SIG-M5 treated with dmso at 0.1 percent for 504 hours (cell line): ENCODE measurements around the gene CELF3.
"Not testable (repeated sequence)": the region's sequence is repeated elsewhere in the genome, so short reads cannot be mapped to it uniquely, and the experiment has no call there.

Source experiments
- DNase-seq: peaks from one replicate; lab custom pipeline; 2025; ENCODE audit not compliant: unreplicated experiment; lab: John Stamatoyannopoulos, UW

The CELF3 gene

DNA sequence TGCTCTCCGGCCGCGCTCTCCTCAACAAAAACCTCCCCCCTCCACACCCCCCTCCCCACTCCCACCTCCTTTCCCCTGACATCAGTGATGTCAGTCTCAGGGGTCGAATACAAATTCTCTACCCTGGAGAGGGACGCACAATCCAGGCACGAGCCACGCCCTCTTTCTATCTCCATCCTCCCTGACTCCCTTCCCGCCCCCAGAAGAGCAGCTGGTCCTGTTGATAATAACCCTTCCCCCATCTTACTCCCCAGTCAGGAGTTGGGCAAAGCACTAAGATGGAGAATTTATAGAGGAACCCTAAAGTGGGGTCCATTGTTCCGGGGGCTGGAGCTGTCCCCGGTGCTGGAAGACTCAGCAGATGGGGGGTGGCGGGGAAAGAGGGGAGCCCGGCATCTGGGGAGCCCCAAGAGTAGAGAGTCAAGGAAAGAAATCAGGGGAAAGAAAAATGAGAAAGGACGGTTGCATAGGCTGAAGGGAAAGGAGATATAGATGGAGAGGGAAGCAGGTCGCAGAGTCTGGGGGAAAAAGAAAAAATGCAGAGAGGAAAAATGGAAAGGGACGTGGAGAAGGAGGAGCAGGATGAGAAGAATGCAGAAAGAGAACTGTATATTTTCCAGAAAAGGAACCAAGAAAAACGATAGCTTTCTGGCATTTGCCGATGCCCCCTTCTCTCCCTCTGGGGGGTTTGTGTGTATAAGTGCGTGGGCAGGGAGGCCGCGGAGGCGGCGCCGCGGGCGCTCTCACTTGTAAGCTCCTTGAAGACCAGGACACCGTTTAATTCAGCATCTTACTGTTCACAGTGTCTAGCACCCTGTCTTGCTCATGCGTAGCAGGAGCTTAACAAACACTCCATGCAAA is at the start of gene CELF3:
Gene CELF3, minus strand, starts transcription at position 33 of the 861 bp plus-strand sequence. CDS start 783 bp downstream, outside the sequence.
- DNase-seq = peak; percentile 34

DNA sequence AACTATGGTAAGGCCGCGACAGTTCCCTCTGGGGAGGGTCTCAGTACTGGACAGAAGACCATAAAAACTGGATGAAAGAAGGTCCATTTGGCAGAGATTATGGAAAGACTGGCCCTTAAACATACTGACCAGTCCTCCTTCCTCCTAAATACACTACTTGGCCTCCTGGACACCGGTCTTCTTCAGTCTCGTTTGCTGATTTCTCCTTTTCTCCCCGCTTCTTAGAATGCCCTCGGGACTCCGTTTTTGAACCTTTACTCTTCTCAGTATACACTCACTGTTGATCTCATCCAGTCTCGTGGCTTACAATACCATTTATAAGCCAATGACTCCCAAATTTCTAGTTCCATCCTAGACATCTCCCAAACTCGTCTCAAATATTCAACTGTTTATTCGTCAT is 47.4 kb upstream of the CELF3 start:
- DNase-seq = no peak

DNA sequence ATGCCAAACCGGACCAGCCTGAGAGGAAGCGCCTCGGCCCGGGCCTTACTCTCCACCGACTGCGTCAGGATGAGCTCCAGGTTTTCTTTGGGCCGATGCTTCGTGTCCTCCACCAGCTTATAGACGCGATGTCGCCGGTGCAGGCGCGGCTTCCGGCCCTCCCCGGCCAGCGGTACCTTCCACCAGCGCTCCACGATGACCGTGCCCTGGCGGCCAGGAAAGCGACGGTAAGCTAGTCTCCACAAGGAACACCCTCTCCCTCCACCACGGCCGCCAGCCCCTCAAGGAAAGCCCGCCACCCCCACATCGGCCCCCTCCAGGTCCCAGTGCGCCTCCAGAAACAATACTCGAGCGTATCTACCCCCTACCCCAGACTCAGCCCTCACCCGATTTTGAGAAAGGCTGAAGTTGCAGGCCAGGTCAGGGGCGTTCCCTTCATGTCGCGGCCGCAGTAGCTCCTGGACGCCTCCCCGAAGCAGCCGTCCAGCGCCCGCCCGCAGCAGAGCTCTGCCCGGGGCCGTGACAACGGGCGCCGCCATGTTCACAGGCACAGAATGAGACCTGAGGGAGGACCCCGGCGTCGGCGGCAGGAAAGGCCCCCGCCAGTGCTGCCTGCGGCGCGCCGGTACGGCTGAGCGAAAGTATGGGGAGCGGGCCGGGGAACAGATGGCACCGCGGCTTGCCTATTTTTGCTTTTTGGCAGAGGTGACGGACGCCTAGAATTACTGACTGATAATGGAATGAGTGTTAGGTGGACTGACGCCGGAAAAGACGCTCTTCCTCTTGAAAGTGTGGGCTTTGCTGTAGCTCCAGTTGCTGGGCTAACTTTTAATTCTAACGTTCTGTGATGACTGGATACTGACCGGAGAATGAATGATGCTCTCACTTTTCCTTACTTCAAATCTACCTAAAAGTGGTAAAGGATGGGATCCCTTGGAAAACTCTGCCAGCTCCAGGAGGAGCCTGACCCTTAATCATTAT is 46.6 kb upstream of the CELF3 start, which contains the start of gene MRPL9:
Gene MRPL9, minus strand, starts transcription at position 556 of the 981 bp plus-strand sequence. Its CDS starts 17 bp downstream, at position 539.
- peak; percentile 84 for DNase-seq

DNA sequence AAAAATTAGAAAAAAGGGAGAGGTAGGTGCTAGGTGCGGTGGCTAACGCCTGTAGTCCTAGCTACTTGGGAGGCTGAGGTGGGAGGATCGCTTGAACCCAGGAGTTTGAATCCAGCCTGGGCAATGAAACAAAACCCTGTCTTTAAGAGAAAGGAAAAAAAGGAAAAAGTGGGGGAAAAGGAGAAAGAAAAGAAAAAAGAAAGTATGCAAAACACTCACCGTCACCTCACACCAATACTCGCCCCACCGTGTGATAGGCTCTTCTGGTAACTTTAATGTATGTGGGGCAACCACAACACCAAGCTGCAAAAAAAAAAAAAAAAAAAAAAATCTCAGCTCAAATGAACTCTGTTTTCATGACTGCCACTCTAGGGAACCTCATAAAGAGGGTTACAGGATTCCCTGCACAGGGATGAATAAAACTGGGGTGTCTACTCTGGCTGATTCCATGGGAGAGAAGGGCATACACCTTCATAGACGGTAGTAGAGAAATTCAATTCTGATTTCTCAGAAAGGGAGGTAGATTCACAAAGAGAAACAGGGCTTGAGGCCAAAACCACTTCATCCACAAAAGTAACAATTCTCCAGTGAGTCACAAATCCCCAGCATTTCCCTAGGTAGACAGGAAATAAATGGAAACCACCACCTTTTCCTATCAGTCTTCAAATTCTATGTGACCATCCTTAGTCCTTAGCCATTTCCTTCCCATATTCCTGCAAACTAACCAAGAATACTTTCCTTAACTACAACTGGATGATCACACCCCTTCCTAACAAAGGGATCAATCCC is 44.2 kb upstream of the CELF3 start:
- no peak for DNase-seq

DNA sequence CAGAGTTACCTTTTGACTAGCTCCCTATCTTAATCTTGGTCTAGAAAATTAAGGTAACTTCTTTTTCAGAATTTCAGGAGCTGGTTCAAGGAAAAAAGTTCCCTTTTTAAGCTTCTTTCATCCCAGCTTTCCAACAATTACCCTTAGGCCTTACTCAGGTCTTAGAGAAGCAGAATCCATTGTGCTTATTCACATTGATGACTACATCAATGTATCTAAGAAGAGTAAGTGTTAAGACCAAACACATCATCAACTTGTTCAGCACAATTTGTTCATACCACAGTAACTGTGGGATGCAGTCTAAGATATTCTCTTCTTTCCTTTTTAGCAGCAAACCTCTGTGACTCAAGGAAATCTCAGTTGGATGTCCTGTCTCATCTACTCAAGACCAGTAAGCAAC is 42.6 kb upstream of the CELF3 start:
- no peak for DNase-seq

DNA sequence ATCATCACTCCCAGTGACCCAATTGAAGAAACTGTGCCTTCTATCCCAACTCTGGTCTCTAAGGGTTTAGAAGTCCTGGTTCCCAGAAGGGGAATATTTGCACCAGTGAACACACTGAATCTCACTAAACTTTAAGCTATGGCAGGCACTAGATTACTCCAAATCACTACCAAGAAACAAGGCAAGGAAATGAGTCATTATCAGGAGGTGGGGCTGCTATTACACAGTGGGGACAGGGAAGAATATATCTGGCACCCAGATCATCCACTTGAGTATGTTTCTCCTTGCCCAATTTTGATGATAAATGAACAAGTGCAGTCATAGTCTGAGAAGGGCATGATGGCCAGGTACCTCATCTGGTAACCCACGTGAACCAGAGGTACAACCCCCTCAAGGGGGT is 39.7 kb upstream of the CELF3 start:
- DNase-seq = no peak

DNA sequence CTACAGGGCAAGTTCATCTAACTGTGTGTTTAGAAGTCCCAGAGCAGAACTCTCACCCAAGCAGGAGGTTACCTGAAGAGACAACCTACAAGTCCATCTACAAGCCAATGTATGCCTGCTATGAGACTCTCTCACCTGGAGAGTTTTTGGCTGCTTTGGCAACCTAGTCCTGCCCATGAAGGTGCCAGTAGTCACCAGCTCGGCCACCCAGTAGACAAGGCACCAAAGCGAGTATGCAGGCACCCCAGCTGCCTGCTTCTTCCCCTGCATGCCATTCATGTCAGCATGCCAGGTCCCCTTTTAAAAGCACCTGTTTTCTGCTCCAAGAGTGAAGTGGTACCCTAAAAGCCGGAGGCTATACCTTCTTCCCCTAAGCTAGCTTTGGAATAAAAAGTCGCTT is 24.9 kb upstream of the CELF3 start:
- DNase-seq = no peak

DNA sequence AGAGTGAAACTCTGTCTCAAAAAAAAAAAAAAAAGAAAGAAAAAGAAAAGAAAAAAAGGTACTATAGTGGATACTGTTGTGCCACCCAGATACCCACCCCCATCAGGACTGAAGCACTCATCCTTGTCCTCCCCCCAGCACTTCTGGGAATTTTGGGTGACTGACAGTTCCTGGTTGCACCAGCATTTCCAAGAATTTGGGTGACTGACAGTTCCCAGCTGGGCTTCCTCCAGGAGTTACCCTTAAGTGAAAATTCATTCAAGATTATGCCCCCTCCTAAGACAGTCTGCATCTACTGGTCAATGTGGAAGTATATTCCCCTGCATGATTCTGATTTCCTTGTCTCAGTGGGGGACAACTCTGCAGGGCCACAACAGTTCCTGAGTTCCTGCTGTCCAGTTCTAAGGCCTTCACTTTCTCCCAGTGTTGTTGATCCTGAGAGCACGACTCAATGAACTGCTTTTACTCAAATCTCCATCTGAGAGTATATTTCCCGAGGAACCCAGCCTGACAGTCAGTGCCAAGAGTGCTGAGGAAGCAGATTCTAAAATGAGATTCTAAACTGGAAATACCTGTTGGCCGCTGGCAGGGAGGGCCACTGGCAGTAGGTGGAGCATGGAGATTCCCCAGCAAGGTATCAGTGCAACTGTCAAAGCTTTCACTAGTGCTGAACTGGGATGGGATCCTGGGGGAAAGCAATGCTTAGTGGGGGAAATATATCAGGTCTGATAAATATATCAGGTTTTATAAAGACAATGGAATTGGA is 23.2 kb upstream of the CELF3 start:
- peak; percentile 77 for DNase-seq

DNA sequence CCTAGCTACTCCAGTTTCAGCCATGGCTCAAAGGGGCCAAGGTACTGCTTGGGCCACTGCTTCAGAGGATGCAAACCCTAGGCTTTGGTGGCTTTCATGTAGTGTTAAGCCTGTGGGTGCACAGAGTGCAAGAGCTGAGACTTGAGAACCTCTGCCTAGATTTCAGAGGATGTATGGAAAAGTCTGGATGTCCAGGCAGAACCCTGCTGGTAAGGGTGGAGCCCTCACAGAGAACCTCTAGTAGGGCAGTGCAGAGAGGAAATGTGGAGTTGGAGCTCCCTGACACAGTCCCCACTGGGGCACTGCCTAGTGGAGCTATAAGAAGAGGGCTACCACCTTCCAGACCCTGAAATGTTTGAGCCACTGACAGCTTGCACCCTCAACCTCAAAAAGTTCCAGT is 20.9 kb upstream of the CELF3 start:
- DNase-seq = no peak

DNA sequence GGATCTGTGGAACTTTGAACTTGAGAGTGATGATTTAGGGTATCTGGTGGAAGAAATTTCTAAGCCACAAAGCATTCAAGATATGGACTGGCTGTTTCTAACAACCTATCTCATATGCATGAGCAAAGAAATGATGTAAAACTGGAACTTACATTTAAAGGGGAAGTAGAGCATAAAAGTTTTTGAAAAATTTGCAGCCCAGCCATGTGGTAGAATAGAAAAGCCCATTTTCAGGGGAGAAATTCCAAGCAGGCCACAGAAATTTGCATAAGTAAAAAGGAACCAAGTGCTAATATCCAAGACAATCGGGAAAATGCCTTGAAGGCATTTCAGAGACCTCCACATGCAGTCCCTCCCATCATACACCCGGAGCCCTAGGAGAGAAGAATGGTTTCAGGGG is 20.4 kb upstream of the CELF3 start:
- no peak for DNase-seq

DNA sequence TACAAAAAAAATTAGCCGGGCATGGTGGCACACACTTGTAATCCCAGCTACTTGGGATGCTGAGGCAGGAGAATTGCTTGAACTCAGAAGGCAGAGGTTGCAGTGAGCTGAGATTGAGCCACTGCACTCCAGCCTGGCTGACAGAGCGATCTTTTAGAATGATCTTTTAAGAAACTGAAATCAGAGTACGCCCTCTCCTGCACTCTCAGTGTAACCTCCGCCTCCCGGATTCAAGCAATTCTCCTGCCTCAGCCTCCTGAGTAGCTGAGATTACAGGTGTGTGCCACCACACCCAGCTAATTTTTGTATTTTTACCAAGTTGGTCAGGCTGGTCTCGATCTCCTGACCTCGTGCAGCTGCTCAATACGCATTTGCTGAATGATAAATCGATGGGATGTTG is 17.4 kb upstream of the CELF3 start:
- not testable (repeated sequence) for DNase-seq

DNA sequence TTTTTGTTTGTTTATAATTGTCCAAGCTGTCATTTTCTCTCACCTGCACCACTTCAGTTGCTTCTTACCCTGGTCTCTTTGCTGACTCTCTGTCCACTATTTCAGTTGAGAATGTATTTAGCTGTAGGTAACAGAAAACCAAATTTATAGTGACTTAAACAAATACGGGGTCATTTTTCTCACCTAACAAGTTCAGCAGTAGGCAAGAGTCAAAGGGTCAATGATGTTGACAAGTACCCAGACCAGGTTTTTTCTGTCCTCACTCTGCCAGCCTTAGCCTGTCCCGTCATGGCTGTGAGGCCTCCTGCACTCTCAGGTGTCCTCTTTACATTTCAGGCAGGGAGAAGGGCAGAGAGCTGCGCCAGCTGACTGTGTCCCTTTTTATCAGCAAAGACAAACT is 16.5 kb upstream of the CELF3 start:
- DNase-seq = peak; percentile 72

DNA sequence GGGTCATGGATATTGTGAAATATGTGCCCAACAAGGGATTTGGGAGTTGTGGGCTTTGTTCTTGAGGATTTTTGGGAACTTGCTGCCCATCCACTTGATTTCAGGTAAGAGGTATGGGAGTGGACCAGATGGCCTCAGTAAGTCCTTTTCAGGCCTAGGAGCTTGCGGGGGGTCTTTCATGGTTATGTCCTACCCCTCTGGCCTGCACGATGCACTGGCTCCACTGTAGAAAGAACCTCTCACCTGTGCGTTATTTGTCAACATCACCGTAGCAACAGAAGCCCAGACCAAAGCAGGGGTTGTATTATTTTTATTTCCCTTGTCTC is 13.3 kb upstream of the CELF3 start:
- no peak for DNase-seq

DNA sequence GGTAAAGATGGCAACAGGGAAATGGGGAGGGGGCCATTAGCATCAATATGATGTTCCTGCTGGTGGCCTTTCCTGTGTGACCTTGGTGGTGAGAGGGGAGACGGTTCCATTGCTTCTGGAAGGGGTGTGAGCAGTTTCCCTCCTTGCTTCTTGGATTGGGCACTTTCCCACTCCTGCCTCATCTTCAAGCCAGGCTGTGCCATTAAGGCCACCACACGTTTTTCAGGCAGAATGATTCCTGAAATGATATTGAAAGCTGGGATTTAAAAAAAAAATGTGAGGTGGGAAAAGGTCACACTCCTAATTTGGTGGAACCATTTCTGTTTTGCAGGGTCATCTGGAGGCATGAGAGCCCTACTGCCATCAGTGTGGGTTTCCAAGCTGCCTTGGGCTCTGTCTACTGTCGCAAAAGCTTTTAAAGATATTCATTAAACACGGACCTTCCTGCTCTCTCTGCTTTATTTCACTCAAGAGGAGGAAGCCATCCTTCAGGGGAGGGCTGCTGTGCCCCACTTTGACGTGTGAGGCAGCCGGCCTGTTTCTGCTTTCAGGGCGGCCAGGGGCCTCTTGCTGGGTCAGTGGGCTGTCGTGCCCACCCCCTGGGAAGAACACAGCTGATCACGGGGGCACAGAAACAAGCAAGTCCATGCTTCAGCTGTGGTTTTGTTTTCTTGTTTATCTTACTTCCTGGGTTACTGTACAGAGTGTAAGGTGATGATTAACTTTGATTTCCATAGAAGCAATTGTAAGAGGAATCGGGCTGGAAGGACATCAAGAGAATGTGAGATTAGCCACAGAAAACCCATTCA is 12.8 kb upstream of the CELF3 start:
- no peak for DNase-seq

DNA sequence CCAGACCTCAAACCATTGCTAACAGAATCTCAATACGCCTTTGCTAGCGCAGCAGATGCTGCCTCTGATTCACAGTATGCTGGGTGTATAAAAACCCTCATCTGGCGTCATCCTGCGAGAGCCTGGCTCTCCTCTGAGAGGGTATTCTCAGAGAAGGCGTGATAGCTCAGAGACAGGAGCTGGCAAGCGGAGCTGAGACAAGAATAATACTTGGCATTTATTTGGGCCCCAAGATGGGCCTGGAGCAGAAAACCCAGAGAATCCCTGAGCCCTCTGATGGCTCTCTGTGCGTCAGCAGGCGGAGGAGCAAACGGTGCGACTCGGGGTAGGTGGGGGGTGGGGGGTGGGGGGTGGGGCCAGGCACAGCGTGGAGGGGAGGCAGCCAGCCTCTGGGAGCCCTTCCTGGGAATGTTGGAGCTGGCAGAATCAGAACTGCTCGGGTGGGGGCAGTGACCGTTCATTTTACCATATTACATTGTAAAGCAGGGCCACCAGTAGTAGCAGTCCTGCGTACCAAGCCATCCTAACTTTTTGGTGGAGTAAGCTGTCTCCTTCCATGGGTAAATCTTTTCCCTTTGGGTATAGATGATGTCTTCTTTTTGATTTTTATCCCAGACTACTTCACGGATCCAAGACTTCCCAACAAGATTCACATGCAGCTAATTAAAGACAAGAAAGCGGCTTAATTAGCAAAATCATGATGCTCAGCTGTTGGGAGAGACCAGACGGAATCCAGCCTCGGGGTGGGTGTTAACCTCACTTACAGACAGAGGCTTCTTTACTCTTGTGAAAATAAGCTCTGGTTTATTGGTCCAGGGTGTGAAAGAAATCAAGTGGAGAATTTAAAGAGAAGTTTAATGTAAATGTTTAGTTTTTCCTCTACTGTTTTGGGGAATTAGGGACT is 11.8 kb upstream of the CELF3 start:
- DNase-seq = no peak

DNA sequence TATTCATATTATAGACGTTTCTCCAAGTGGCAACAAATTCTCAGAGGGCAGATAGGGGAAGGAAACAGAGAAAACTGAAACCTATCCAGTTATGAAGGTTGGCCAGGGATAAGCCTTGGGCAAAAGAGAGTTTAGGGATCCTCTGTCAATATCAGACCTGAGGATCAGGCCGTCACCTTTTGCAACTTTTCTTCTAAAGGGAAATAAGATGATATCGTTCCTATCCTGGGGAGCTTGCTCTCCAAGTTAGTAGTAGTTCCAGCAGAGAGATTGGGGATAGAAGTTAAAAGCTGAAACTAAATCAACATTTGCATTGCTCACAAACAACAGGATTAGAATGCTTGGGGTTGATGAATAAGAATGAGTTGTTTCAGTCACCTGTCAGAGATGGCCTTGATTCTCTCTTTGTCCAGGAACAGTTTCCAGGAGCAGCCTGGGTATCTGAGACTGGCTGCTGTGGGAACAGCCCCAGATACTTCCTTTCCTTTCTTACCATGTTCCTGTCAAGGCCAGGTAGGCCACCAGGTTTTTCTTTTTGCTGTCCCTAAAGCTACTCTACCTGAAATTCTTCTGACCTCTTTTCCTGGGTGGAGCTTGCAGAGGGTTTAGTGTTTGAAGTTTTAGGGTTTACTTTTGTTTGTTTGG is 7.2 kb upstream of the CELF3 start:
- DNase-seq = peak; percentile 47

DNA sequence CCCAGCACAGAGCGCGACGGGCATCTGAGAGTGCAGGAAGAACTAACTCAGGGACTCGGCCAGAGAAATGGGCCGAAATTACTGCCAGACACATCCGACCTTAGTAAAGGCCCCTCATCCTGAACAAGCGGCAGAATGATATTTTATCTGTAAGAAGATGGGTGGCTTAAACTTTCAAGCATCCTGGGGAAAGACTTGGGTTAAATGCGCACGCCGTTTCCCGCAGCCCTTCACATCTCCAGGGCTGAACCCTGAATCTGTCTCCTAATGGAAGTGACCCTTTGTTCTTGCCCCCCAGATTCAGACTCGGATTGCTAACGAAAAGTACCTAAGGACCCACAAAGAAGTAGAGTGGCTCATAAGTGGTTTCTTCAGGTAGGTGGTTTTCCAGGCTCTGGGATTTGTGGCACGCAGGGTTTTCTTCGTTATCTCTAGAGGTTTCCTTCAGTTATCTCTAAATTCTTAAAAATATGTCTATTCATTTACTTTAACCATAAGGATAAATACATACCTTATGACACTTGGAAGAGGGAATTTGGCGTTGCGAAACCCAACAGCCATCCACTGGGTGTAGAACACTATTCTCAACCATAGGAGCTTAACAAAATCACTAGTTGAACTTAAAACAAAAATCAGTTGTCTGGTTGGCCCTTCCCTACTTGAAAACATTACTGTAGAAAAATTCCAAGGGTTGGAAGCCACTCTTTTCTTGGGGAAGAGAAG is 5.3 kb upstream of the CELF3 start:
- DNase-seq = no peak
